H1 (cell line): ENCODE results near the gene CISTR. TPM values are rescaled to one million over a fixed set of nuclear protein-coding genes. Genes with fewer than 3 reads are reported as not detected.

Source experiments
- SP1 ChIP-seq: IDR thresholded peaks from 2 replicates; pipeline ENCODE4 v1.6.1; 2011; ENCODE audit warnings: low read depth, low read length
- polyA plus RNA-seq, 7 experiments: library from polyadenylated mRNA; depleted of rRNA in 3 of 7; stranded (reverse) in 5 of 7; unstranded in 2 of 7; fragments of >200 nt in 5 of 7; fragments of 200-250 nt in 2 of 7; gene quantifications; 1 replicate in 5 of 7; 2 replicates in 1 of 7; 4 replicates in 1 of 7; pipeline versions ENCODE4 v1.2.1 to v1.2.3, GENCODE V29; 2011 to 2013; ENCODE audit warnings: missing spikeins in 2 of 7, mixed read lengths in 2 of 7
- total RNA-seq: library from RNA; stranded (reverse); fragmentation: NEBNext Ultra II Directional; extraction: Animal tissue kit (Norgen Biotek cat#: 25700); gene quantifications from 2 replicates; pipeline ENCODE4 v1.2.1, GENCODE V29; 2021

The CISTR gene
- total and polyA plus RNA-seq, 2 of the 8 experiments (the other 6 are each of a cell fraction or from before 2014, with no cell fraction given) = not detected

DNA sequence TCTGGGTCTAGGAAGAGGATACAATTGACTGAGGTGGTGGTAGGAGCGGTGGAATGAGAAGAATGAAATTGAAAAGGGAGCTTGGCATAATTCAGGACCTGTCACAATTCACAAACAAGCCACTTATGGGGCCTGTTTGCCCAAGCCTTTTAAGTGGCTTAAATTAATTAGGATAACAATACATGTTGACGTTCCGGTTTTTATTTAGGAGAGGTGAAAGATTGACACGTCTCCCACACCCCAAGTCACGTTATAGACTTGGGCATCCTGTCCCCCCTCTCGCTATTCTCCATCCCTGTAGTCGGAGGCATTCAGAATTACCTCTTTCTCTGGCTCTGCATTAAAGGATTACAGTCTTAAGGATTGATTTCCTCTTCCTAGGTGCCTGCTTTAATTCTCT lies 23.6 kb downstream of the CISTR start (continued):
- TF ChIP-seq SP1 = no peak
